Loucy (cell line): ENCODE results near the gene PPP2R2B.

Source experiments
- H2AFZ ChIP-seq: fragments of 200-600 bp; sonication (generic); 2 replicates; pipeline ENCODE4 v1.6.0; 2016; ENCODE audit warnings: antibody characterized with exemption, mild to moderate bottlenecking, low read length, moderate library complexity
- H3F3A ChIP-seq: fragments of 200-600 bp; 2 replicates; pipeline ENCODE4 v1.6.0; 2016; ENCODE audit warnings: antibody characterized with exemption, low read depth, mild to moderate bottlenecking
- H3K27me3 ChIP-seq: fragments of 200-600 bp; sonication (generic); 2 replicates; pipeline ENCODE4 v1.6.1; 2014; ENCODE audit warnings: low read length, mild to moderate bottlenecking; ENCODE audit not compliant: insufficient read depth, poor library complexity, severe bottlenecking
- H3K36me3 ChIP-seq: fragments of 200-600 bp; sonication (generic); 2 replicates; pipeline ENCODE4 v1.6.1; 2016; ENCODE audit warnings: low read length; ENCODE audit not compliant: insufficient read depth
- H3K4me1 ChIP-seq: fragments of 200-600 bp; sonication (generic); 2 replicates; pipeline ENCODE4 v1.5.1; 2014; ENCODE audit warnings: low read length, mild to moderate bottlenecking; ENCODE audit not compliant: insufficient read depth, poor library complexity, severe bottlenecking
- H3K4me2 ChIP-seq: fragments of 200-600 bp; sonication (generic); 2 replicates; pipeline ENCODE4 v1.6.0; 2014; ENCODE audit warnings: antibody characterized with exemption, low read length, low read depth, mild to moderate bottlenecking; ENCODE audit not compliant: poor library complexity, severe bottlenecking
- H3K4me3 ChIP-seq: fragments of 200-600 bp; sonication (generic); 2 replicates; pipeline ENCODE4 v1.5.1; 2014; ENCODE audit warnings: low read length, mild to moderate bottlenecking, mixed read lengths; ENCODE audit not compliant: poor library complexity, severe bottlenecking
- H3K79me2 ChIP-seq: fragments of 200-600 bp; sonication (generic); 2 replicates; pipeline ENCODE4 v1.6.1; 2014; ENCODE audit warnings: low read length; ENCODE audit not compliant: insufficient read depth
- H3K9ac ChIP-seq: fragments of 200-600 bp; sonication (generic); 2 replicates; pipeline ENCODE4 v1.6.0; 2014; ENCODE audit warnings: mild to moderate bottlenecking, low read depth, low read length, moderate library complexity; ENCODE audit not compliant: poor library complexity, severe bottlenecking
- H3K9me2 ChIP-seq: fragments of 200-600 bp; sonication (generic); replicated peaks from 2 replicates; pipeline ENCODE4 v1.6.1; 2016; ENCODE audit warnings: low read depth, low read length, mixed read lengths
- H3K9me3 ChIP-seq: fragments of 200-600 bp; sonication (generic); 2 replicates; pipeline ENCODE4 v1.6.1; 2014; ENCODE audit warnings: mild to moderate bottlenecking, antibody characterized with exemption, low read length, low read depth; ENCODE audit not compliant: insufficient read depth
- H4K20me1 ChIP-seq: fragments of 200-600 bp; sonication (generic); 2 replicates; pipeline ENCODE4 v1.6.0; 2014; ENCODE audit warnings: antibody characterized with exemption, low read length, mild to moderate bottlenecking; ENCODE audit not compliant: insufficient read depth, poor library complexity, severe bottlenecking
- EZH2phosphoT487 ChIP-seq: fragments of 200-600 bp; IDR thresholded peaks from 2 replicates; pipeline ENCODE4 v1.6.1; 2018; ENCODE audit warnings: antibody characterized with exemption, mild to moderate bottlenecking, moderate library complexity, borderline replicate concordance
- TF ChIP-seq, protein P1 (sequence below): fragments of 200-600 bp; sonication (generic); conservative IDR thresholded peaks from 2 replicates; pipeline ENCODE4 v1.5.1; 2014; ENCODE audit warnings: mild to moderate bottlenecking, antibody characterized with exemption, low read length

Gene PPP2R2B

DNA sequence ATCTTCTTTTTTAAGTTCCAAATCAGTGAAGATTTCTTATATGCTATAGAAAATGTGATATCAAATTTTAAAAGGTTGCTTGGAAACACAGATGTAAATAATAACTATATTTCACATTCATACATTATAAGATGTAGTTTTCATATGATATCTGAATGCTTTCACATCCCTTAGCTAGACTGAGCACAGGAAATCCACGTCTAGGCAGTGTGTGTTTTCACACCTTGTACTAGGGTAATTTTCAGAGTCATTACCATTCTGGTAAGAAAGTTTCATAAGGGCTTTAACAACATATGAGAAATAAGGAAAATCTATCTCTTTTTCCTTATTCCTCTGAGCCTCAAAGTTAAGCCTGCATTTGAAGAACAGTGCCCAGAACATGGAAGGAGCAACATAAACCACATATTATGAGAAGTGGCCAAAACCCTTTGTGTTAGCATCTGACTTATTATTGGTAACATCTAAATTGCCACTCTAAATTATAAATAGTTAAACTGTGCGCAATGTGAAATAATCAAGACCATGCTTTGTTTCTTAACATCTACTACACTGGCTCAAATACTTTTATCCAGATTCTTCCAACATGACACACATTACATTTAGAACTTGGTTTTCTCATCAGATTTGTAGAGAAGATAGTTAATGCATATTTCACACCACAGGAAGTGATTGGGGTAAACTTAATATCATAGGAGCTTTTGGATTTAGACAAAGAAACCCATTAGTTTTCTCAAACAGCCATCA, 113.3 kb downstream of the PPP2R2B start:
- Histone ChIP-seq H3K79me2 (no peaks in the 10 kb centered on the region), H3K27me3 (no peaks in the 10 kb centered on the region), H3K4me1 (no peaks in the 10 kb centered on the region), H2AFZ (no peak overlapping the region), H3K4me3 (no peak overlapping the region), H3K9me3 (no peaks in the 10 kb centered on the region), H3K9ac (no peak overlapping the region), H3K36me3 (no peaks in the 10 kb centered on the region), H3K9me2 (no peaks in the 10 kb centered on the region), H3K4me2 (no peak overlapping the region), H4K20me1 (no peaks in the 10 kb centered on the region), H3F3A (no peaks in the 10 kb centered on the region)
- no peak for TF ChIP-seq EZH2phosphoT487
- TF ChIP-seq, protein P1, sequence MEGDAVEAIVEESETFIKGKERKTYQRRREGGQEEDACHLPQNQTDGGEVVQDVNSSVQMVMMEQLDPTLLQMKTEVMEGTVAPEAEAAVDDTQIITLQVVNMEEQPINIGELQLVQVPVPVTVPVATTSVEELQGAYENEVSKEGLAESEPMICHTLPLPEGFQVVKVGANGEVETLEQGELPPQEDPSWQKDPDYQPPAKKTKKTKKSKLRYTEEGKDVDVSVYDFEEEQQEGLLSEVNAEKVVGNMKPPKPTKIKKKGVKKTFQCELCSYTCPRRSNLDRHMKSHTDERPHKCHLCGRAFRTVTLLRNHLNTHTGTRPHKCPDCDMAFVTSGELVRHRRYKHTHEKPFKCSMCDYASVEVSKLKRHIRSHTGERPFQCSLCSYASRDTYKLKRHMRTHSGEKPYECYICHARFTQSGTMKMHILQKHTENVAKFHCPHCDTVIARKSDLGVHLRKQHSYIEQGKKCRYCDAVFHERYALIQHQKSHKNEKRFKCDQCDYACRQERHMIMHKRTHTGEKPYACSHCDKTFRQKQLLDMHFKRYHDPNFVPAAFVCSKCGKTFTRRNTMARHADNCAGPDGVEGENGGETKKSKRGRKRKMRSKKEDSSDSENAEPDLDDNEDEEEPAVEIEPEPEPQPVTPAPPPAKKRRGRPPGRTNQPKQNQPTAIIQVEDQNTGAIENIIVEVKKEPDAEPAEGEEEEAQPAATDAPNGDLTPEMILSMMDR, result no peak

DNA sequence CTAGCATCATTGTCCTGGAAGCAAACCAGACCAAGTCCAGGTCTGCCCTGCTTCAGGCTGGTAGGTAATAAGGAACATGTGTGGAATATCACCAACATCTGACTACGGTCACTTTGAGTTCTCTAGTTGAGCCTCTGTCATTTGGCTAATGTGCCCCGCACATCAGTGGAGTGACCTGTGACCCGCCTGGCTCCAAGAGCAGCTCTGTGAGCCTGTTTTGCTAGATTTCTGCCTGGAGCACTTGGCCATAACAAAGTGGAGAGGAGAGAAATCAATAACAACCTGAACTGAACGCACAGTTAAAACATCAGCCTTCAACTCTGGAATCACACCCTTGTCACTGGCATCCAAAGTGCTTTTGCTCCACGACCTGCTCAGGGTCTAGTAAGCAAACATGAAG, 115.7 kb downstream of the PPP2R2B start:
- H3K4me1 ChIP-seq, result no peaks in the 10 kb centered on the region
- no peaks in the 10 kb centered on the region for H3F3A ChIP-seq
- H3K4me3 ChIP-seq, result no peak overlapping the region
- no peaks in the 10 kb centered on the region for H4K20me1 ChIP-seq
- no peaks in the 10 kb centered on the region for H3K9me3 ChIP-seq
- no peak for TF ChIP-seq EZH2phosphoT487
- TF ChIP-seq, protein P1, result no peak
- no peaks in the 10 kb centered on the region for H3K9me2 ChIP-seq
- no peaks in the 10 kb centered on the region for H3K27me3 ChIP-seq
- H3K4me2 ChIP-seq, result no peak overlapping the region
- H3K79me2 ChIP-seq, result no peaks in the 10 kb centered on the region
- H2AFZ ChIP-seq, result no peak overlapping the region
- no peak overlapping the region for H3K9ac ChIP-seq
- no peaks in the 10 kb centered on the region for H3K36me3 ChIP-seq

DNA sequence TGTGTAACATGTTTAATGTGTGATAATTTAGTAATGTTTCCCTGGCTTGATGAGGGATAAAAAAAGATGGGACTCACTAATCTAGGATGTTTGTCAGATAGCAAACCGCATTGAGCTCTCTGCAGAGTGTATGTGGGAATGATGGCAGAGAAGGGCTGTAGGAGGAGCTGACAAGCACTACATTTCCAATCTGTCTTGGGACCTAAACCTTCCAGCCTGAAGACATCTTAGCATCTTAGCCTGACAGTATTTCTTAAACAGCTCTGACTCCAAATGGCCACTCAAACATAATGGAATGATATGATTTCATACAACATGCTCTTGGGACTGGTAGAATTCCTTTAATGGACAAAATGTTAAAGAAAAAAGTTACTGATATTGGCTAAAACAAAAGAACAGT, 116.7 kb downstream of the PPP2R2B start:
- Histone ChIP-seq H3K79me2 (no peaks in the 10 kb centered on the region), H4K20me1 (no peaks in the 10 kb centered on the region), H3K4me3 (no peak overlapping the region), H3K27me3 (no peaks in the 10 kb centered on the region), H3K4me1 (no peaks in the 10 kb centered on the region), H2AFZ (no peak overlapping the region), H3K36me3 (no peaks in the 10 kb centered on the region), H3K4me2 (no peak overlapping the region), H3K9me2 (no peaks in the 10 kb centered on the region), H3K9me3 (no peaks in the 10 kb centered on the region), H3K9ac (no peak overlapping the region), H3F3A (no peaks in the 10 kb centered on the region)
- no peak for TF ChIP-seq EZH2phosphoT487
- TF ChIP-seq, protein P1, result no peak
